DMS53 treated with DMSO at 0.1 percent for 48 hours (cell line): ENCODE measurements around the gene POTEB.
"Not testable (repeated sequence)": the region's sequence is repeated elsewhere in the genome, so short reads cannot be mapped to it uniquely, and the experiment has no call there.

ENCODE experiments used
- DNase-seq: peaks from one replicate; lab custom pipeline; 2025; ENCODE audit not compliant: unreplicated experiment; lab: John Stamatoyannopoulos, UW

Gene POTEB

GRCh38 chr15:21877635-21878034 is at the start of gene POTEB:
Gene POTEB, minus strand, starts transcription at chr15:21877735. Its CDS starts 489 bp downstream, at chr15:21877246.
- not testable (repeated sequence) for DNase-seq

- not testable (repeated sequence) for DNase-seq
Observed at GRCh38 chr15:21890955-21891354, 13.4 kb upstream of the POTEB start.

- DNase-seq: not testable (repeated sequence)
Observed at GRCh38 chr15:21889542-21889941, 12.0 kb upstream of the POTEB start.

- DNase-seq: not testable (repeated sequence)
Observed at GRCh38 chr15:21838831-21839230, 38.7 kb downstream of the POTEB start.
